SK-N-SH treated with all-trans-retinoic acid at 6 μM for 48 hours (cell line): ENCODE measurements around the gene CATSPERZ.

ENCODE experiments used
- ATAC-seq: fragments of 200-7000 bp; cut with Tn5 transposase; 3 replicates; pipeline ENCODE4 v1.9.1; 2020; ENCODE audit warnings: mild to moderate bottlenecking, moderate library complexity
- ARNTL ChIP-seq: fragments of 450-650 bp; formaldehyde crosslinking; IDR thresholded peaks from 2 replicates; pipeline ENCODE4 v1.5.0; 2020; ENCODE audit warnings: low read depth, mild to moderate bottlenecking, moderate library complexity, borderline replicate concordance
- BACH2 ChIP-seq: fragments of 250-450 bp; sonication (Bioruptor Pico); IDR thresholded peaks from 2 replicates; pipeline ENCODE4 v1.9.0; 2021; ENCODE audit warnings: mild to moderate bottlenecking, borderline replicate concordance
- CREB5 ChIP-seq: fragments of 250-450 bp; sonication (Bioruptor Pico); IDR thresholded peaks from 2 replicates; pipeline ENCODE4 v1.5.1; 2020; ENCODE audit warnings: low read depth, mild to moderate bottlenecking, moderate library complexity
- CSDC2 ChIP-seq: fragments of 250-450 bp; sonication (Bioruptor Pico); IDR thresholded peaks from 2 replicates; pipeline ENCODE4 v1.5.0; 2020; ENCODE audit warnings: mild to moderate bottlenecking, moderate library complexity
- ESRRG ChIP-seq: fragments of 250-450 bp; sonication (Bioruptor Pico); IDR thresholded peaks from 2 replicates; pipeline ENCODE4 v1.6.1; 2021; ENCODE audit warnings: mild to moderate bottlenecking
- ISL1 ChIP-seq: fragments of 250-450 bp; sonication (Bioruptor Pico); IDR thresholded peaks from 2 replicates; pipeline ENCODE4 v2.1.2; 2022; ENCODE audit warnings: mild to moderate bottlenecking, moderate library complexity
- POU6F1 ChIP-seq: fragments of 250-450 bp; sonication (Bioruptor Pico); IDR thresholded peaks from 2 replicates; pipeline ENCODE4 v1.8.0; 2021; ENCODE audit warnings: low read depth, mild to moderate bottlenecking, moderate library complexity, borderline replicate concordance
- PPARA ChIP-seq: fragments of 250-450 bp; sonication (Bioruptor Pico); IDR thresholded peaks from 2 replicates; pipeline ENCODE4 v1.5.0; 2020; ENCODE audit warnings: mild to moderate bottlenecking, borderline replicate concordance
- RARB ChIP-seq: fragments of 250-450 bp; sonication (Bioruptor Pico); IDR thresholded peaks from 2 replicates; pipeline ENCODE4 v1.8.0; 2021; ENCODE audit warnings: mild to moderate bottlenecking, moderate library complexity
- SNAI2 ChIP-seq: fragments of 250-450 bp; sonication (Bioruptor Pico); IDR thresholded peaks from 2 replicates; pipeline ENCODE4 v1.5.0; 2020; ENCODE audit warnings: mild to moderate bottlenecking, moderate library complexity
- TCF4 ChIP-seq: fragments of 250-450 bp; sonication (Bioruptor Pico); IDR thresholded peaks from 2 replicates; pipeline ENCODE4 v1.8.0; 2021; ENCODE audit warnings: mild to moderate bottlenecking, moderate library complexity, borderline replicate concordance
- ZC3H10 ChIP-seq: fragments of 250-450 bp; sonication (Bioruptor Pico); IDR thresholded peaks from 2 replicates; pipeline ENCODE4 v1.5.1; 2021; ENCODE audit warnings: mild to moderate bottlenecking, moderate library complexity
- ZFP3 ChIP-seq: fragments of 250-450 bp; sonication (Bioruptor Pico); IDR thresholded peaks from 2 replicates; pipeline ENCODE4 v1.5.0; 2020; ENCODE audit warnings: mild to moderate bottlenecking, moderate library complexity
- ZFP30 ChIP-seq: fragments of 450-650 bp; formaldehyde crosslinking; IDR thresholded peaks from 2 replicates; pipeline ENCODE4 v1.5.0; 2022; ENCODE audit warnings: mild to moderate bottlenecking, moderate library complexity
- ZNF565 ChIP-seq: fragments of 450-650 bp; formaldehyde crosslinking; conservative IDR thresholded peaks from 2 replicates; pipeline ENCODE4 v1.5.0; 2020; ENCODE audit warnings: low read depth, mild to moderate bottlenecking, moderate library complexity
- ZNF70 ChIP-seq: fragments of 450-650 bp; formaldehyde crosslinking; IDR thresholded peaks from 2 replicates; pipeline ENCODE4 v1.5.0; 2020; ENCODE audit warnings: mild to moderate bottlenecking, moderate library complexity
- ZNF8 ChIP-seq: fragments of 450-650 bp; formaldehyde crosslinking; IDR thresholded peaks from 2 replicates; pipeline ENCODE4 v1.5.0; 2020; ENCODE audit warnings: mild to moderate bottlenecking, moderate library complexity
- TF ChIP-seq, protein P1 (sequence below): fragments of 250-450 bp; sonication (Bioruptor Pico); IDR thresholded peaks from 2 replicates; pipeline ENCODE4 v1.8.0; 2020; ENCODE audit warnings: mild to moderate bottlenecking, moderate library complexity, borderline replicate concordance
- TF ChIP-seq, protein P2 (sequence below): fragments of 250-450 bp; sonication (Bioruptor Pico); IDR thresholded peaks from 2 replicates; pipeline ENCODE4 v1.5.0; 2020; ENCODE audit warnings: mild to moderate bottlenecking, moderate library complexity
- TF ChIP-seq, protein P3 (sequence below): fragments of 250-450 bp; sonication (Bioruptor Pico); IDR thresholded peaks from 2 replicates; pipeline ENCODE4 v1.5.1; 2021; ENCODE audit warnings: mild to moderate bottlenecking, moderate library complexity

Gene CATSPERZ

GRCh38 chr11:64263021-64263946 is 36.9 kb upstream of the CATSPERZ start:
- TF ChIP-seq ZFP3 (CRISPR knock-in tag) (peak; percentile 63; the same call in 1 of the 2 replicates), CSDC2 (CRISPR knock-in tag) (no peak)
- ATAC-seq, result peak; percentile 34

DNA sequence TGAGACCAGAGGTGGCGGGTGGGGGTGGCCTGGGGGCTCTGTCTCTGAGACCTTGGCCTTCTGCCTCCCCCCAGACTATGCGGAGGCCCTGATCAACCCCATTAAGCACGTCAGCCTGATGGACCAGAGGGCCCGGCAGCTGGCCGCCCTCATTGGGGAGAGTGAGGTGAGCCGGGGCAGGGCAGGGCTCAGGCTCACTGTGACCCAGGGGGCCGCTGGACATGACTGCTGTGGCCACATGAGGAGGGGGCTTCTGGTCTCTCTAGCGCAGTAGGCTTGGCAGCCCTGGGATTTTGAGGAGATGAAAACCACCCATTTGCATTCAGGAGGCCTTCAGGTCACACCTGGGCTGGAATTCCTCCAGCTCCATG is 36.2 kb upstream of the CATSPERZ start:
- no peak for ATAC-seq
- no peak for TF ChIP-seq ZC3H10 (CRISPR knock-in tag)
- TF ChIP-seq SNAI2 (CRISPR knock-in tag), result no peak
- no peak for TF ChIP-seq ZNF8 (CRISPR knock-in tag)
- TF ChIP-seq ISL1 (CRISPR knock-in tag), result no peak
- no peak for TF ChIP-seq CREB5 (CRISPR knock-in tag)
- no peak for TF ChIP-seq ZNF70
- TF ChIP-seq BACH2 (CRISPR knock-in tag), result no peak
- TF ChIP-seq, protein P1, sequence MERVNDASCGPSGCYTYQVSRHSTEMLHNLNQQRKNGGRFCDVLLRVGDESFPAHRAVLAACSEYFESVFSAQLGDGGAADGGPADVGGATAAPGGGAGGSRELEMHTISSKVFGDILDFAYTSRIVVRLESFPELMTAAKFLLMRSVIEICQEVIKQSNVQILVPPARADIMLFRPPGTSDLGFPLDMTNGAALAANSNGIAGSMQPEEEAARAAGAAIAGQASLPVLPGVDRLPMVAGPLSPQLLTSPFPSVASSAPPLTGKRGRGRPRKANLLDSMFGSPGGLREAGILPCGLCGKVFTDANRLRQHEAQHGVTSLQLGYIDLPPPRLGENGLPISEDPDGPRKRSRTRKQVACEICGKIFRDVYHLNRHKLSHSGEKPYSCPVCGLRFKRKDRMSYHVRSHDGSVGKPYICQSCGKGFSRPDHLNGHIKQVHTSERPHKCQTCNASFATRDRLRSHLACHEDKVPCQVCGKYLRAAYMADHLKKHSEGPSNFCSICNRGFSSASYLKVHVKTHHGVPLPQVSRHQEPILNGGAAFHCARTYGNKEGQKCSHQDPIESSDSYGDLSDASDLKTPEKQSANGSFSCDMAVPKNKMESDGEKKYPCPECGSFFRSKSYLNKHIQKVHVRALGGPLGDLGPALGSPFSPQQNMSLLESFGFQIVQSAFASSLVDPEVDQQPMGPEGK (CRISPR knock-in tag), result no peak
- no peak for TF ChIP-seq PPARA (CRISPR knock-in tag)
- TF ChIP-seq, protein P2, sequence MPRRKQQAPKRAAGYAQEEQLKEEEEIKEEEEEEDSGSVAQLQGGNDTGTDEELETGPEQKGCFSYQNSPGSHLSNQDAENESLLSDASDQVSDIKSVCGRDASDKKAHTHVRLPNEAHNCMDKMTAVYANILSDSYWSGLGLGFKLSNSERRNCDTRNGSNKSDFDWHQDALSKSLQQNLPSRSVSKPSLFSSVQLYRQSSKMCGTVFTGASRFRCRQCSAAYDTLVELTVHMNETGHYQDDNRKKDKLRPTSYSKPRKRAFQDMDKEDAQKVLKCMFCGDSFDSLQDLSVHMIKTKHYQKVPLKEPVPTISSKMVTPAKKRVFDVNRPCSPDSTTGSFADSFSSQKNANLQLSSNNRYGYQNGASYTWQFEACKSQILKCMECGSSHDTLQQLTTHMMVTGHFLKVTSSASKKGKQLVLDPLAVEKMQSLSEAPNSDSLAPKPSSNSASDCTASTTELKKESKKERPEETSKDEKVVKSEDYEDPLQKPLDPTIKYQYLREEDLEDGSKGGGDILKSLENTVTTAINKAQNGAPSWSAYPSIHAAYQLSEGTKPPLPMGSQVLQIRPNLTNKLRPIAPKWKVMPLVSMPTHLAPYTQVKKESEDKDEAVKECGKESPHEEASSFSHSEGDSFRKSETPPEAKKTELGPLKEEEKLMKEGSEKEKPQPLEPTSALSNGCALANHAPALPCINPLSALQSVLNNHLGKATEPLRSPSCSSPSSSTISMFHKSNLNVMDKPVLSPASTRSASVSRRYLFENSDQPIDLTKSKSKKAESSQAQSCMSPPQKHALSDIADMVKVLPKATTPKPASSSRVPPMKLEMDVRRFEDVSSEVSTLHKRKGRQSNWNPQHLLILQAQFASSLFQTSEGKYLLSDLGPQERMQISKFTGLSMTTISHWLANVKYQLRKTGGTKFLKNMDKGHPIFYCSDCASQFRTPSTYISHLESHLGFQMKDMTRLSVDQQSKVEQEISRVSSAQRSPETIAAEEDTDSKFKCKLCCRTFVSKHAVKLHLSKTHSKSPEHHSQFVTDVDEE, result no peak
- TF ChIP-seq ZFP30 (CRISPR knock-in tag), result no peak
- TF ChIP-seq POU6F1, result no peak
- TF ChIP-seq, protein P3, sequence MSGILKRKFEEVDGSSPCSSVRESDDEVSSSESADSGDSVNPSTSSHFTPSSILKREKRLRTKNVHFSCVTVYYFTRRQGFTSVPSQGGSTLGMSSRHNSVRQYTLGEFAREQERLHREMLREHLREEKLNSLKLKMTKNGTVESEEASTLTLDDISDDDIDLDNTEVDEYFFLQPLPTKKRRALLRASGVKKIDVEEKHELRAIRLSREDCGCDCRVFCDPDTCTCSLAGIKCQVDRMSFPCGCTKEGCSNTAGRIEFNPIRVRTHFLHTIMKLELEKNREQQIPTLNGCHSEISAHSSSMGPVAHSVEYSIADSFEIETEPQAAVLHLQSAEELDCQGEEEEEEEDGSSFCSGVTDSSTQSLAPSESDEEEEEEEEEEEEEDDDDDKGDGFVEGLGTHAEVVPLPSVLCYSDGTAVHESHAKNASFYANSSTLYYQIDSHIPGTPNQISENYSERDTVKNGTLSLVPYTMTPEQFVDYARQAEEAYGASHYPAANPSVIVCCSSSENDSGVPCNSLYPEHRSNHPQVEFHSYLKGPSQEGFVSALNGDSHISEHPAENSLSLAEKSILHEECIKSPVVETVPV (CRISPR knock-in tag), result no peak
- TF ChIP-seq ESRRG (CRISPR knock-in tag), result no peak
- TF ChIP-seq ZFP3 (CRISPR knock-in tag), result no peak
- no peak for TF ChIP-seq RARB (CRISPR knock-in tag)
- no peak for TF ChIP-seq ZNF565
- TF ChIP-seq ARNTL (CRISPR knock-in tag), result no peak

- no peak for ATAC-seq
- TF ChIP-seq SNAI2 (CRISPR knock-in tag) (no peak), ARNTL (CRISPR knock-in tag) (no peak), BACH2 (CRISPR knock-in tag) (no peak), ZFP30 (CRISPR knock-in tag) (no peak), TCF4 (CRISPR knock-in tag) (peak; percentile 57)
- TF ChIP-seq, protein P2, result peak; percentile 50; the same call in 1 of the 2 replicates
These were observed 35.7 kb upstream of the CATSPERZ start for GRCh38 chr11:64264371-64264852.
